ENCODE data around the gene AAR2. TPM values are rescaled to one million over a fixed set of nuclear protein-coding genes. Genes with fewer than 3 reads are reported as not detected.
A peak's percentile ranks its signal among the peaks of the same experiment; 100 is the strongest.

AAR2 gene
- total RNA-seq, 2 experiments from 2014 or later = 30.0 to 30.5 TPM

DNA sequence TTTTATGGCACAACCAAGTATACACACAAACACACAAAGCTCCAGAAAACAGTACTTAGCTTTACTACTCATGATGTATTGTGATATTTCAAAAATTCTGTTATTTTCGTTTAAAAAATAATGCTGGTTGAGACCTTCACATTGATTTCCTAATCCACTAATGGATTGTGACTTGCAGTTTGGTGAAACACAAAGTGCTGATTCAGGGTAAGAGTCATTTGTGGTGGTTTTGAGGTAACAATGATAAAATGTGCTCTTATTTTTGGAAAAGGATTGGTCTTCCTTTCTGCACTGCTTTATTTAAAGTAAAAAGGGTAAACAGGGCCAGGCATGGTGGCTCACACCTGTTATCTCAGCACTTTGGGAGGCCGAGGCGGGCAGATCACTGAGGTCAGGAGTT is 1.9 kb downstream of the AAR2 start:
- Mint-ChIP-seq H3K4me1 (peaks cover 33% of the 10 kb centered on the region), H3K27me3 (no peaks in the 10 kb centered on the region), H3K27ac (no peak overlapping the region), H3K36me3 (peaks cover 13% of the 10 kb centered on the region), H3K4me3 (peak overlapping the region; percentile 53), H3K9me3 (no peaks in the 10 kb centered on the region)
- DNase-seq = no peak

DNA sequence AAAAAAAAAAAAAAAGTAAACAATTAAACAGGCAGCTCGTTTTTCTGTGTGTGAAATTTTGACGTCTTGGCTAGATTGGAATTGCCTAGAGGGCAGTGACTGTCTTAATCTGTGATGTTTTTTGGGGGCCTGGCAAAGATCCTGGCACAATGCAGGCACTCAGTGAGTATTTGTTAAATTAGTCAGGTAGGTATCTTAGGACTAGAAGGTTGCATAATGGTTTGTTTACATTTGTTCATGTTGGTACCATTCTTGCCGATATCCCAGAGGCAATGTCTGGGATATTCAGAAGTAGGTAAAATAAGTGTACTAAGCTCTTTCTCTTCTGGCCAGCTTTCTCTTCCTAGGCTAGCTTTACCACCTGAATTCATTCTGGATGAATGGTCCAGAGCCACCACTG is 2.5 kb downstream of the AAR2 start:
- Mint-ChIP-seq H3K9me3 (no peaks in the 10 kb centered on the region), H3K27me3 (no peaks in the 10 kb centered on the region), H3K4me3 (no peak overlapping the region), H3K36me3 (peaks cover 13% of the 10 kb centered on the region), H3K4me1 (peaks cover 33% of the 10 kb centered on the region), H3K27ac (no peak overlapping the region)
- no peak for DNase-seq

DNA sequence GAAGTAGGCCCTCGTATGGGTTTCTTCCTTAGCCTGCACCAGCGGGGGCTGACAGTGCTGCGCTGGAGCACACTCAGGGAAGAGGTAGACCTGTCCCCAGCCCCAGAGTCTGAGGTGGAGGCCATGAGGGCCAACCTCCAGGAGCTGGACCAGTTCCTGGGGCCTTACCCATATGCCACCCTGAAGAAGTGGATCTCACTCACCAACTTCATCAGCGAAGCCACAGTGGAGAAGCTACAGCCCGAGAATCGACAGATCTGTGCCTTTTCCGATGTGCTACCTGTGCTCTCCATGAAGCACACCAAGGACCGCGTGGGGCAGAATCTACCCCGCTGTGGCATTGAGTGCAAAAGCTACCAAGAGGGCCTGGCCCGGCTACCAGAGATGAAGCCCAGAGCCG is 3.8 kb downstream of the AAR2 start:
- peaks cover 38% of the 10 kb centered on the region for H3K4me1 Mint-ChIP-seq
- H3K36me3 Mint-ChIP-seq = peaks cover 16% of the 10 kb centered on the region
- no peaks in the 10 kb centered on the region for H3K9me3 Mint-ChIP-seq
- DNase-seq = no peak
- H3K27me3 Mint-ChIP-seq = no peaks in the 10 kb centered on the region
- no peak overlapping the region for H3K27ac Mint-ChIP-seq
- H3K4me3 Mint-ChIP-seq = no peak overlapping the region

DNA sequence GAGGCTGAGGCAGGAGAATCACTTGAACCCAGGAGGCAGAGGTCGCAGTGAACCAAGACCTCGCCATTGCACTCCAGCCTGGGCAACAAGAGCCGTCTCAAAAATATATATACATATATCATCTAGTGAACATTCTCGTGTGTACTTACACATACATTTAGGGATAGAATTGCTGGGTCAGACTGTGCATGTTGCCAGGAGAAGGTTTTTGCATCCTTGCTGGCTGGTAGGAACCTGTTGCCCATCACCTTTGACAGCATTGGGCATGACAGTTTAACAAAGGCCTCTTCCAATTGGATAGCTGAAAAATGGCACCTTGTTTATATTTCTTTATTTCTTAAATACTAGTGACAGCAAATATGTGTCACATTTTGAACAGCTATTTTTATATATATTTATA is 5.4 kb downstream of the AAR2 start:
- peaks cover 39% of the 10 kb centered on the region for H3K4me1 Mint-ChIP-seq
- no peak overlapping the region for H3K4me3 Mint-ChIP-seq
- no peaks in the 10 kb centered on the region for H3K9me3 Mint-ChIP-seq
- no peak overlapping the region for H3K27ac Mint-ChIP-seq
- peaks cover 18% of the 10 kb centered on the region for H3K36me3 Mint-ChIP-seq
- no peak for DNase-seq
- no peaks in the 10 kb centered on the region for H3K27me3 Mint-ChIP-seq

DNA sequence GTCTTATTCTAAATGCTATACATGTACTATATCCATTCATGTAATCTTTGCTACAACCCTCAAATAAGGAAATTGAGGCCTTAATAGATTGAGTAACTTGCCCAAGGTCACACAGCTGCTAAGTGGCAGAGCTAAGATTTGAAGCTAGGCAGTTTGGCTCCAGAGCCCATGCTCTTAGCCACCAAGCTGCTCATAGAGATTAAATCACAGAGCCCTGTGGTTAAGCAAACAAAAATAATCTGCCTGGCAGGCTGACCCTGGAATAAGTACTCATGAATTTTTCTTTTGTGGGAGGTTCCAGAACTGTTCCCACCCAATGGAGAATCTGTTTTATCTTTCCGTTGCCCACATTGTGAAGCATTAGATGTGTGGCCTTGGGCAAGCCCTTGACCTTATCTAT is 7.4 kb downstream of the AAR2 start:
- no peak overlapping the region for H3K4me3 Mint-ChIP-seq
- peaks cover 28% of the 10 kb centered on the region for H3K4me1 Mint-ChIP-seq
- peaks cover 27% of the 10 kb centered on the region for H3K36me3 Mint-ChIP-seq

DNA sequence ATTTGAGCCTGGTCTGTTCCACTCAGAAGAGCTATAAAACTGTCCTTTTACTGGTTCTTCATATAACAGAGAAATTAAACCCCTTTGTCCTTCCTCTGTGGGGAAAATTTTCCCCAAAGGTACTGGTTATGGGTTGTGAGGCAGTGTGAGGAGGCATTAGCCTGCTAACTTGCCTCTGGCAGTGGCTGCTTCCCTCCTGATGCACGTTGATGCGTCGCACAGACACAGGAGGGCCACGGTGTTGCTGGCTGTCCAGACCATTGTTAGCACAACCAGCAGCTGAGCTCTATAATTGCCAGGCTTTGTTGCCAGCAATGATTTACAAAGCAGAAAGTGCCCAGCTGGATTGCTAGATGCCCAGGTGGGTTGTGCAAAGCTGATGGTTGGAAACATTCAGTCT is 10.1 kb downstream of the AAR2 start:
- no peak for DNase-seq
- H3K4me1 Mint-ChIP-seq = peaks cover 25% of the 10 kb centered on the region
- peaks cover 25% of the 10 kb centered on the region for H3K36me3 Mint-ChIP-seq
- no peak overlapping the region for H3K27ac Mint-ChIP-seq
- no peaks in the 10 kb centered on the region for H3K9me3 Mint-ChIP-seq
- H3K4me3 Mint-ChIP-seq = no peak overlapping the region
- no peaks in the 10 kb centered on the region for H3K27me3 Mint-ChIP-seq

More for the DNA sequence above, 7.4 kb downstream of the AAR2 start:
- Mint-ChIP-seq H3K27ac (no peak overlapping the region), H3K27me3 (no peaks in the 10 kb centered on the region), H3K9me3 (no peaks in the 10 kb centered on the region)
- DNase-seq = no peak

DNA sequence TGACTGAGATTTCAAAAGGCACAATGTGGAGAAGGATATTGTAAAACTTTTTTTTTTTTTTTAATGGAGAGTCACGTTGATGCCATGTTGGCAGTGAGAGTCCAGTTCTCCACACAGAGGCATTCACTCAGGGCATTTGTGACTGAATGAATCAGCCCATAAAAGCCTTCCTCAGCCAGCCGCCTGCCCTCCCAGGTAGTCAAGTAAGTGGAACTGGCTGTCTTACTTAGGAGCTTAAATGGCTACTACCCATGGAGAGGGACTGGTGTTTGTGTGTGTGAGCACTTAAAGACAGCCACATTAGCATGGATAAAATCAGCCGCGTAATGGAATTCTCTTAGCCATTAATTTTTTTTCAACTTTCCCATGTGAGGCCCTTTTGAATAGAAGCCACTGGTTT is 12.6 kb downstream of the AAR2 start:
- Mint-ChIP-seq H3K27ac (no peak overlapping the region), H3K9me3 (no peaks in the 10 kb centered on the region), H3K27me3 (no peaks in the 10 kb centered on the region), H3K4me1 (peaks cover 26% of the 10 kb centered on the region), H3K4me3 (no peak overlapping the region), H3K36me3 (peaks cover 25% of the 10 kb centered on the region)
- no peak for DNase-seq

DNA sequence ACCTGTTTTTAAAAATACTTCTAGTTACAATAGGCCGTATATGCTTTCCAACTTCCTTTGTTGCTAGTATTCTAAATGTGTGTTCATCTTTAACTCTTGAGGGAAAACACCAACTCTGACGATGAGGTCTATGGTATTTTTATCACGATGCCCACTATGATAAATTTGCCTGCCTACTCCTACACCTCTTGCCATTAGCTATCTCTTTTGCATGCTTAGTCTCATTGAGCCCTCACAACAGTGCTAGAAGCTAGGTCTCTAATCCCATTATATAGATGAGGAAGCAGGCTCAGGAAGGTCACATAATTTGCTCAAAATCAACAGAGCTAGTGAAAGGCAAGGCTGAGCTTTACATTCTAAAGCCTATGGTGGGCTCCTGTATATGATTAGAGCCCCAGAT is 13.2 kb downstream of the AAR2 start:
- Mint-ChIP-seq H3K9me3 (no peaks in the 10 kb centered on the region), H3K27ac (no peak overlapping the region), H3K36me3 (peaks cover 25% of the 10 kb centered on the region), H3K27me3 (no peaks in the 10 kb centered on the region), H3K4me1 (peaks cover 26% of the 10 kb centered on the region), H3K4me3 (no peak overlapping the region)
- DNase-seq = no peak

DNA sequence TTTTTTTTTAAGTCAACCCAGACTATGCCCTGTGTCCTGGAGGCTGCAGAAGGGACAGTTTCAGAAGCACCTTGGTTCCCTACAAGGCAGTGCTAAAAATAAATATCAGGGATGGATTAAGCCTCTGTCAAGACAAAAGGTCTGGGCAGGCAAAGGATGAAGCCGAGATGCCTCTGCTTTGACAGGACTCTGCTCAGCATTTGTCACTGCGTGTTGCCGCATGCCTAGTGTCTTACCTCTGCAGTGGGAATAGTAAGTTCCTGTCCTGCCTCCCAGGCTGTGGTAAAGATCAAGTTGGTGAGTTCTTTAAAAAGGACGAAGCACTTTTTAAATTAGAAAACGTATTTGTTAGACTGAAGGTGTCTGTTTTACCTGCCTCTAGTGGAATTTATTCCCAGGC is 15.1 kb downstream of the AAR2 start:
- H3K9me3 Mint-ChIP-seq = no peaks in the 10 kb centered on the region
- DNase-seq = no peak
- no peak overlapping the region for H3K27ac Mint-ChIP-seq
- H3K4me3 Mint-ChIP-seq = no peak overlapping the region
- peaks cover 22% of the 10 kb centered on the region for H3K36me3 Mint-ChIP-seq
- H3K27me3 Mint-ChIP-seq = no peaks in the 10 kb centered on the region
- H3K4me1 Mint-ChIP-seq = peaks cover 18% of the 10 kb centered on the region

DNA sequence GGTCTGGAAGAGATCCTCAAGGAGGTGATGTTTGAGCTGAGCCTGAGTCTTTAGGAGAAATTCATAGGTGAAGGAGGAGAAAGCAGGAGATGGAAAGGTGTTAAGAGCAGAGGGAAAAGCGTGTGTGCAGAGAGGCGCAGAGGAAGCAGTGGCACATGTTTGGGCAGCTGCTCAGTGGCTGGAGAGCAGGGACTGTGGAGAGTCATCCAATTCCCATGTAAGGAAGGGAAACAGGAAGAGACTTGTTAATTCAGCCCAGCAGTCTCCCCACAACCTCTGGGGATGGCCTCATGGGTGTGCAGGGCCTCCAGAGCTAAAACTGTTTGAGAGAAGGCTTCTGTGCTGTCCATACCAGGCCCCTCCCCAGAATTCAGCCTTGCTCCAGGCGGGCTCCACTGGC is 16.2 kb downstream of the AAR2 start:
- DNase-seq = no peak
- Mint-ChIP-seq H3K36me3 (peaks cover 16% of the 10 kb centered on the region), H3K9me3 (no peaks in the 10 kb centered on the region), H3K27ac (peak overlapping the region; percentile 12), H3K27me3 (no peaks in the 10 kb centered on the region), H3K4me1 (peaks cover 18% of the 10 kb centered on the region), H3K4me3 (no peak overlapping the region)

DNA sequence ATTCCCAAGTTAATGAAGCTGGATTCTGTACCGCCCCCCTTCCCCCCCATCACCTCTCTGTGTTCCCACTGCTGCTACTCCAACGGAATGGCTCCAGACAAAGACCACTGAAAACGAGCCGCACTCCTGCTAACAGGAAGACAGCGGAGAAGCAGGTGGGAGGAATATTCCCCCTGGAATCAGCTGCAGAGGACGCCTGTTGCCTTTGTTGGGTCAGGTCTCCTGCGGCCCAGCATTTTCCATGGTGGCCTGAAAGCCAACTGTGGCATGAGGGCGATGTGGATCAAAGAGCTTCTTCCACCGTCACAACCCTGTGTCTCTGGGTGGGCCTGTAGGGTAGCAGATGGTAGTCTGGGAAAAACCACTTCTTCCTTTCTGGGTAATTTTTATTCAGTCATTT is 16.8 kb downstream of the AAR2 start:
- H3K36me3 Mint-ChIP-seq = peaks cover 13% of the 10 kb centered on the region
- DNase-seq = no peak
- H3K4me3 Mint-ChIP-seq = no peak overlapping the region
- H3K27me3 Mint-ChIP-seq = no peaks in the 10 kb centered on the region
- H3K9me3 Mint-ChIP-seq = no peaks in the 10 kb centered on the region
- H3K4me1 Mint-ChIP-seq = peaks cover 18% of the 10 kb centered on the region
- no peak overlapping the region for H3K27ac Mint-ChIP-seq

DNA sequence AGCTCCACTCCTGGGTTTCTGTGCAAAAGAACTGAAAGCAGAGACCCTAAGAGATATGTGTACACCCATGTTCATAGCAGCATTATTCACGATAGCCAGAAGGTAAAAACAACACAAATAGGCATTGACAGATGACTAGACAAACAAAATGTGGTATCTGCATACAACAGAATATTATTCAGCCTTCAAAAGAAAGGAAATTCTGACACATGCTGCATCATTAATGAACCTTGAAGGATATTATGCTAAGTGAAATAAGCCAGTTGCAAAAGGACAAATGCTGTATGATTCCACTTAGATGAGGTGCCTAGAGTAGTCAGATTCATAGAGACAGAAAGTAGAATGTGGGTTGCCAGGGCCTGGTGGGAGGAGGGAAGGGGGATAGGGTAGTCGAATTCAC is 17.8 kb downstream of the AAR2 start:
- Mint-ChIP-seq H3K36me3 (peaks cover 6% of the 10 kb centered on the region), H3K9me3 (no peaks in the 10 kb centered on the region), H3K27ac (peak overlapping the region; percentile 26), H3K4me3 (no peak overlapping the region), H3K27me3 (no peaks in the 10 kb centered on the region), H3K4me1 (peaks cover 12% of the 10 kb centered on the region)
- DNase-seq = no peak

DNA sequence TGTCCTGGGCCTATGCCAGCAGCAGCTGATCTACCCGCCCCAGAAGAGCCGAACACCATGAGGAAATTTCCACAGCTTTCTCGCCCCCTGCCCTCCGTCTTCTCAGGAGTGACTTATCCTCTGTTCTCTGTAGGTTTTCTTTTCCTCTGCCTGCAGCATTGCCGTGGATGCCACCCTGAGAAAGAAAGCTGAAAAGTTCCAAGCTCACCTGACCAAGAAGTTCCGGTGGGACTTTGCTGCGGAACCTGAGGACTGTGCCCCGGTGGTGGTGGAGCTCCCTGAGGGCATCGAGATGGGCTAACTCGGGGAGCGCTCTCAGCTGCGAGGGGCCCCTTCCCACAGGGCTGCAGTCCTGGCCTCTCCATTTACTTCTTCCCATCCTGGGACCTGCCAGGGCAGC is 19.2 kb downstream of the AAR2 start:
- no peak for DNase-seq
- peaks cover 5% of the 10 kb centered on the region for H3K36me3 Mint-ChIP-seq
- peaks cover 5% of the 10 kb centered on the region for H3K4me1 Mint-ChIP-seq

DNA sequence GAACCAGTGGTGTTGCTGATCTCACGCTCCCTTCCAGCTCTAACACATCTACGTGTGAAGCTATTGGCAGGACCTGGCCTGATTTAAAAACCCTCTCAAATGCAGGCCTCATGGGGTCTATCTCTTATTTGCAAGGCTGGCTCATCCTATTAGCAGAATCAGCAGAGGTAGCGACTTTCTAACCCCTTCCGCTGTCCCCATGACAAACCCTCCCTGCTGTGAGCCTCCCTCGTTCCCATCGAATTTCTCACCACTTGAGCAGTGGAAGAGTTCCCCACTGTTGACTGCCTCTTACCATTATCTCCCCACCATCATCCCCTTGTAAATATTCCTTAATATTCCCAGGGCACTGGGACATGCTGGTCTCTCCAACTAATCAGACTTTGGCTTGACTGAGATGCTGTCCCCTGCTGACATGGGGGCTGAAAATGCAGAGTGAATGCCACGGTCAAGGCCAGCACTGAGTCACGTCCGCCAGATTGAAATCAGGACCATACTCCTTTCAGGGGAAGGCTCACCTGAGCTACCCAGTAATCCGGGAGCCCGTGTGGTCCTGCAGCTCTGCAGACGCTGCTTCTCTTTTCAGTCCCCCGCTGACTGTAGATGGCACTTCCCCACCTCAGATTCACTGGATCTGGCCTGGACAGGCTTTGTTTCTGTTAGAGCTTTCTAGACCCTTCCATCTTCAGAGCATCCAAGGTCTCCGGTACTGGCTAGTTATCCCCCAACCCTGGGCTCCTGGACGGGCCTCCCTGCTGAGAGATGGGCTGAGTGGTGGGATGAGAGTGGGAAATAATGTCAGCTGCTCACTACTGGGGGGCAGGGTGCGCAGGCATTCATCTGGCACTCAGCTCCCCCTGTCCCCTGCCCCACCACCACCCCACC is 23.1 kb downstream of the AAR2 start:
- Mint-ChIP-seq H3K9me3 (no peaks in the 10 kb centered on the region), H3K27me3 (no peaks in the 10 kb centered on the region), H3K36me3 (peaks cover 3% of the 10 kb centered on the region), H3K4me3 (no peak overlapping the region), H3K4me1 (no peaks in the 10 kb centered on the region), H3K27ac (no peak overlapping the region)
- DNase-seq = no peak

More for the DNA sequence above, 19.2 kb downstream of the AAR2 start:
- no peaks in the 10 kb centered on the region for H3K27me3 Mint-ChIP-seq
- no peaks in the 10 kb centered on the region for H3K9me3 Mint-ChIP-seq
- H3K4me3 Mint-ChIP-seq = no peak overlapping the region
- no peak overlapping the region for H3K27ac Mint-ChIP-seq

DNA sequence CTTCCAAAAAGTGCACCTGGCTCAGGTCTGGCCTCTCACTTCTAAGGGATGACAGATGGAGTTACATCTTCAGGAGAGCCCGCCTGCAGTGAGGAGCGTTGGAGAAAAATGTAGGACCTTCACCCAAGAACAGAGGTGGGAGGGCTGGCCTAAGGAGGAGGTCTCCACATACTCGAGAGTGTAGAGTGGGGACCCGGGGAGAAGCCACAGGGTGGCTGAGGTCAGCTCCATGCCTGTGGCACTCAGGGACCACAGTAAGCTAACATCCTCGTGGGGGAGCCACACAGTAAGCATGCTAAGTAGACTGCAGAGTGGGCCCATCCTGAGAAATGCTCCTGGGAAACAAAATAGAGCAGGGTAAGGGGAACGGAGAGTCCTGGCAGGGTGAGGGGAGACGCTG is 24.0 kb downstream of the AAR2 start:
- H3K4me1 Mint-ChIP-seq = no peaks in the 10 kb centered on the region
- no peaks in the 10 kb centered on the region for H3K27me3 Mint-ChIP-seq
- H3K27ac Mint-ChIP-seq = no peak overlapping the region
- H3K9me3 Mint-ChIP-seq = no peaks in the 10 kb centered on the region
- no peak for DNase-seq
- H3K36me3 Mint-ChIP-seq = peaks cover 3% of the 10 kb centered on the region
- H3K4me3 Mint-ChIP-seq = no peak overlapping the region

DNA sequence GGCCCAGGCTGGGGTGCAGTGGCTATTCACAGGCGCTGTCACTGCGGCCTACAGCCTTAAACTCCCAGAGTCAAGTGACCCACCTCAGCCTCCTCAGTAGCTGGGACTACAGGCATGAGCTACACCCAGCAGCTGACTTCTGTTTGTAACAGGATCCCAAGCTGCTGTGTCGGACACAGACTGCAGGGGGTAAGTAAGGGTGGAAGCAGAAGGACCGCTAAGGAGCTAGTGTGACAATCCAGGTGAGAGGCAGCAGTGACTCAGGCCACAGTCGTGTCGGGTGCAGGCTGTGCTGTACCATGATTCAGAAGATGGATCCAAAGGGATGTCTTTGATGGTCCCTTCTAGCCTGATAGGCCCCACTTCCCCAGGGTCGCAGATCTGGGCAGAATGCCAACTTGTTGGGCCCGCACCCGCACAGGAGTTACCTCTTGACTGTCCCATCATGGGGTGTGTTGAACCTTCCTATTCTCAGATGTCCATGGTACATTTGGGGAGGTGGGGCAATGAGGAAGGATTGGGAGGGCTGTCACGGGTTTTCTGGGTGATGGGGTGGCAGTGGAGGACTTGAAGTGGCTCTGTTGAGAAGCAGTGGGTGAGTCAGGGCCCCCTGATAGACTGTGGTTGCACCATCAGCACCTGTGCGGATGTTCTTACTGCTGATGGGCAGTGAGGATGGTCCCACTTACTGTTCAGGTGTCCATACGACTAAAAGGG is 25.3 kb downstream of the AAR2 start:
- no peak overlapping the region for H3K4me3 Mint-ChIP-seq
- H3K4me1 Mint-ChIP-seq = no peaks in the 10 kb centered on the region
- H3K36me3 Mint-ChIP-seq = no peaks in the 10 kb centered on the region
- H3K27me3 Mint-ChIP-seq = no peaks in the 10 kb centered on the region
- no peak for DNase-seq
- no peaks in the 10 kb centered on the region for H3K9me3 Mint-ChIP-seq
- no peak overlapping the region for H3K27ac Mint-ChIP-seq

Data from activated naive CD8-positive, alpha-beta T cell treated with anti-CD3 and anti-CD28 coated beads for 36 hours (primary cell).